Hindlimb muscle (tissue), 1 donor: ENCODE measurements around the gene PPP6C. TPM values are rescaled to one million over a fixed set of nuclear protein-coding genes. Genes with fewer than 3 reads are reported as not detected.
"Not testable (repeated sequence)": the region's sequence is repeated elsewhere in the genome, so short reads cannot be mapped to it uniquely, and the experiment has no call there.

Source experiments
- DNase-seq: peaks from one replicate; pipeline ENCODE4 v3.0.0-alpha.2; 2013
- polyA plus RNA-seq: library from polyadenylated mRNA; unstranded; fragments of 120-200 nt; gene quantifications from one replicate; pipeline ENCODE4 v1.2.1, GENCODE V29; 2013; ENCODE audit not compliant: insufficient read length

Gene PPP6C
- polyA plus RNA-seq, 1 donor: 30.9 TPM

DNA sequence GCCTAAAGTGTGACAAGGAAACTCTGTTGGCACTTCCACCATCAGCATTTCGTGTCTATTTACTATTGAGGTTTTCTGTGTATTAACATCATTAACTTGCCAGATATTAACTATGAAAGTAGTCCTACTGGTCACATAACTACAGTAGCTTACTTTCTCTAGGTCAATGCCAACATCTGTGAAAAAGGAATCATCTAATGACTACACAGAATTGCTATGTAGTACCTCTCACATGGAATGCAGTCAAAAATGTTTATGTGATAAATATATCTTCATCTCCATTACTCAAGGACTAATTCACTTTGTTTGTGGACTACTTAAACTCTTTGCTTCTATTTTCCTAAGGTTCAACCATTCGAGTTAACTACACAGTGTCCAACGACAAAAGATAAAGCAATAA, 48.4 kb downstream of the PPP6C start:
- DNase-seq: no peak

DNA sequence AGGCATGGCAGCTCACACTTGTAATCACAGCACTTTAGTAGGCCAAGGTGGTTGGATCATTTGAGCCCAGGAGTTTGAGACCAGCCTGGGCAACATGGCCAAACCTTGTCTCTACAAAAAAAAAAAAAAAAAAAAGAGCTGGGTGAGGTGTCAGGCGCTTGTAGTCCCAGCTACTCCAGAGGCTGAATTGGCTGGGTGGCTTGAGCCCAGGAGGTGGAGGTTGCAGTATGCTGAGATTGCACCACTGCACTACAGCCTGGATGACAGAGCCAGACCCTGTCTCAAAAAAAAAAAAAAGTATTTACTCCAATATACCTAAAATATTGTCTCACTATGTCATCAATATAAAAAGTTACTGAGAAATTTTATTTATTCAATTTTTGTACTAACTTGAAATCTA, 49.0 kb downstream of the PPP6C start:
- no peak for DNase-seq

DNA sequence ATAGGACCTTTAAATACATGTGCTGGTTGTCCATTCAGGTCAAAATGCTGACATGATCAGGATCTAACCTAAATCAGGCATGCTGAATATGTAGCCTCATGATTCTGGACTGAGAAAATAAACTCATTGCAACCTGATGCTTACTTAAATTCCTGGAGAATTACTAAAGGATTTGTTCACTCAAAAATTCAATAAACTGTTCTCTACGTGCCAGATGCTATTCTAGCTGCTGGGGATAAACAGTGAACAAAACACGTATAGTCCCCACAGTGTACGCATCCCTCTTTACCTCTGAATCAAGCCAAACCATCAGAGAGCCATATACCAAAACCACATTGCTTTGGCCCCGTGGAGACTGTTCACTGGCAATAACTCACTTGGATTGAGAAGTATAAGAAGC, 52.4 kb downstream of the PPP6C start:
- peak; percentile 8 for DNase-seq

DNA sequence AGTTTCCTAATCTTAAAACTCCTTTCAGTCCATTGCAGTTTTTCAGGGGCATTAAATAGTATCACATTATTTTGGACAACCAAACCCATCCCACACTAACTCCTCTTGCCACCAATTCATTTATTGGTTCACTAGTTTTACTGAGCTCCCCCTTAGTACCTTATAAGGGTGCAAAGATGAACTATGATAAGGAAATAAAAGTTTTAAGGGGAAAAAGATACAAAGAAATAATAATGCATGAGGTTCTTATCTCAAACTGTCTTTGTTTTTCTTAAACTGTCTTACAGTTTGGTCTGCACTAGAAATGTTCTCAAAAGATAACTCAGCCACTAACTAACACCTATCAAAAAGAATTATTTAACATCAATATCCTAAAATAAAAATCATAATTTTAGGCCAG, 54.6 kb downstream of the PPP6C start:
- no peak for DNase-seq

GRCh38 chr9:125133403-125134329, 55.9 kb downstream of the PPP6C start:
- no peak for DNase-seq

DNA sequence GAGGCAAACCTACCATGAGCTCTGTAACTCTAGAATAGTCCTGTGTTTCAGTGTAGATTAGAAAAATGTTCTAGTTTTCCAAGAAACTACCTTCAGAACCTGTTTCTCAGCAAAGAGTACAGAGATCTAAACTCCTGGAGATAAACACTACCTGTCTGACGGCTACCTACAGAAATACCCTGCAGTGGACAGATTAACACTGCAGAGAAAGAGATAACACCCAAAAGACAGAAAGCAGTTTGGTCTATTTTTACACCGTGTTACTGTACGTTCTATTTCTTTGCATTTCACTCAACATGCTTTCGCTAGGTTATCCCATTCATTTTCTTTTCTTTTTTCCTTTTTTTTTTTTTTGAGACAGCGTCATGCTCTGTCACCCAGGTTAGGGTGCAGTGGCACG, 57.8 kb downstream of the PPP6C start:
- no peak for DNase-seq

GRCh38 chr9:125126019-125126746, 63.4 kb downstream of the PPP6C start:
- DNase-seq: peak; percentile 86

- no peak for DNase-seq
Observed at GRCh38 chr9:125125523-125125922, 64.1 kb downstream of the PPP6C start.

DNA sequence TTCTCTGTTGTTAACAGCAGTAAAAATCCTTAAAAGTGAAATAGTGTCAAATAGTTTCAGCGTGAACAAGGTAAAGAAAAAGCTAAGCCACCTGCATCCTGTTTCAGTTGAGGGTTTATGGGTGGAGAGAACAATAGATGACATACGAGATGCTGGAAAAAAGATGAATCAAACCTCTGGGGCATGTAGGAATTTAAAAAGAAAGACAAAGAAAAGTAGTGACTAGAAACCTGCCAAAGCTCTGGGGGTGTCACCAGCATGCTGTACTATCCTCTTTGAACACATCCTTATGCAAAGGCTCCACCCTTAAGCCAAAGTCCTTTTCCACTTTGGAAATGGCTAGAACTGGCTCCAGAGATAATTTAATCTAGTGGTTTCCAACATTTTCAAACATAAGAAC, 68.5 kb downstream of the PPP6C start:
- no peak for DNase-seq

DNA sequence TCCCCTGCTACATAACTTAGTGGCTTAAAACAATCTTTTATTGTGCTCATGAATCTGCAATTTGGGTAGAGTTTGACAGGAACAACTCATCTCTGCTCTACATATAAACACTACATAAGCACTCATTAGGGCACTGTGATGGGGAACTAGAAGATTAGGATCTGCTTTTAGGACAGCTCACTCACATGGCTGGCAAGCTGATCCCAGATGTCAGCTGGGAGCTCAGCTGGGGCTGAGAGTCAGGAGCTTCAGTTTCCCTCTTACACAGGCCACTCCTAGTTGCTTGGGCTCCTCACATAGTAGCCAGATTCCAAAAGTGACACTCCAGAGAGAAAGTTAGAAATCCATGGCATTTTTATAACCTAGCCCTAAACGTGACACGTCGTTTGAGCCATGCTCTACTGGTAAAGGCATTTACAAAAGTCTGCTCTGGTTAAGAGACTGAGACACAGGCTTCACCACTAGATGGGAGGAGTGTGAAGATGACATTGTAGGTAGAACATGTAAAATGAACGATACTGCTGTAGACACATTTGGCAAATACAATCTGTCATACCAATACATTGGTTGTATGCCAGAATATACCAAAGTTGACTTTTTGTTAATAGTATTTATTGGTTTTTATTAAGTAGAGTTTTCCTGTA, 69.8 kb downstream of the PPP6C start:
- DNase-seq: no peak

- DNase-seq: not testable (repeated sequence)
Observed at GRCh38 chr9:125118696-125119095, 70.9 kb downstream of the PPP6C start.

DNA sequence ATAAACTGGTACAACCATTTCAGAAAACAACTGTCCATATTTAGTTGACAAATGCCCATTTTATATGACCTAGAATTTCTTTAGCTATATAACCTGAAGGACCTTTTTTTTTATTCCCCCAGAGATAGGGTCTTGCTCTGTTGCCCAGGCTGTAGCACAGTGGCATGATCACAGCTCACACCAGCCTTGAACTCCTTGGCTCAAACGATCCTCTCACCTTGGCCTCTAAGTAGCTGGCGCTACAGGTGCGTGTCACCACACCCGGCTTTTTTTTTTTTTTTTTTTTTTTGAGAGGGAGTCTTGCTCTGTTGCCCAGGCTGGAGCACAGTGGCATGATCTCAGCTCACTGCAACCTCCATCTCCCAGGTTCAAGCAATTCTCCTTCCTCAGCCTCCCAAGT, 75.1 kb downstream of the PPP6C start:
- not testable (repeated sequence) for DNase-seq

GRCh38 chr9:125110464-125110863, 79.1 kb downstream of the PPP6C start:
- DNase-seq: no peak

GRCh38 chr9:125108541-125108940, 81.1 kb downstream of the PPP6C start:
- not testable (repeated sequence) for DNase-seq

DNA sequence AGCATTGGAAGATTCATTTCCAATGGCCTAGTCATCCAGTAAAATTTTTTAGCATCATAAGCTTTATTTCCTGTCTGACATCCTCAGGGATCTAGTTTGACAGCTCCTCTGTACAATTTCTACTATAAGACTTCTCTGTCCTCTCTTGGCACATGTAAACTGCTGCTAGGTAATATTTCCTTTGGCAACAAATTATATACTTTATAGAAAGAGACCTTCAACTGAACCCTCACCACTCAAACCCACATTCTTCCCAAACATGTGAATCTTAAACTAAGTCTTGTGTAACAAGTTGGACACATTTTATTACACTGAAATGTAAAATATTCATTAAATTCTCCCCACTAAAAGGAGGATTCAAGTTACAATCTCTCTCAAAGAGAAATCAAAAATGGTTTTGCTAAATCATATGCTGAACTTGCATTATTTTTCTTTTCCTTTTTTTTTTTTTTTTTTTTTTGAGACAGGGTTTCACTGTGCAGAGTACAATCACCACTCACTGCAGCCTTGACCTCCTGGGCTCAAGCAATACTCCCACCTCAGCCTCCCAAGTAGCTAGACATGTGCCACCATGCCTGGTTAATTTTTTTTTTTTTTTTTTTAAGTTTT, 83.2 kb downstream of the PPP6C start:
- DNase-seq: no peak

GRCh38 chr9:125103770-125104460, 85.7 kb downstream of the PPP6C start:
- no peak for DNase-seq

- no peak for DNase-seq
Observed at GRCh38 chr9:125103021-125103420, 86.6 kb downstream of the PPP6C start.

DNA sequence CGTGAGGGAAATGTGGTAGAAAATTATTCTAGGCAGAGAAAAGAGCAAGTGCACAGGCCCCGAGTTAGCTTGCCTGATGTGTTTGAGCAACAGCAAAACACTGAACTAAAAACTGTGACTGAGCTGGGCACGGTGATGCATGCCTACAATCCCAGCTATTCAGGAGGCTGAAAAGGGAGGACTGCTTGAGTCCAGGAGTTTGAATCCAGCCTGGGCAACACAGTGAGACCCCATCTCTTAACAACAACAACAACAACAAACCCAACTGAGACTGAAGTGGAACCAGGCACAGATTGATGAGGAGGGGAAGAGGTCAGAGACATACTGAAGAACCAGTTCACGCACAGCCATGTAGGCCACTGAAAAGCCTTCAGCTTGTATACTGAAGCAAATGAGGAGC, 88.8 kb downstream of the PPP6C start:
- DNase-seq: no peak

DNA sequence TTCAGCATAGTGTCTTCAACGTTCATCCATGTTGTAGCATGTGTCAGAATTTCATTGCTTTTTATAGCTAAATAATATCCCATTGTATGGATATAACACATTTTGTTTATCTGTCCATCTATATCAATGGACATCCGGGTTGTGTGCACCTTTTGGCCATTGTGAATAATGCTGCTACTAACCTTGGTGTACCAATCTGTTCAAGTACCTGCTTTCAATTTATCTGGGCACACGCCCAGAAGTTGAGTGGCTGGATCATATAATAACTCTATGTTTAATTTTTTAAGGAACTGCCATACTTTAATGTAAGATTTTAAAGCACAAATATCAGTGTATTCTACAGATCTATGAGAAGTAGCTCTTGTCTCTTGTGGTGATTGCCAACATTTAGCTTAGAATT, 89.8 kb downstream of the PPP6C start:
- DNase-seq: no peak
